OCI-LY1 (cell line): ENCODE data around the gene LDAH.

ENCODE experiments used
- CTCF ChIP-seq: fragments of 200-600 bp; sonication (generic), shearing (Covaris generic); IDR thresholded peaks from 2 replicates; pipeline ENCODE4 v1.5.1; 2017; ENCODE audit warnings: mild to moderate bottlenecking, antibody characterized with exemption, low read length, moderate library complexity, mixed read lengths
- EZH2 ChIP-seq: fragments of 200-600 bp; sonication (generic), shearing (Covaris generic); IDR thresholded peaks from 2 replicates; pipeline ENCODE4 v1.8.0; 2017; ENCODE audit warnings: borderline replicate concordance, mixed run types, mild to moderate bottlenecking, antibody characterized with exemption, low read length, moderate library complexity, mixed read lengths

- TF ChIP-seq EZH2: no peak
- no peak for TF ChIP-seq CTCF
These were observed 177.6 kb downstream of the LDAH start for GRCh38 chr2:20645301-20645701.
